NT2/D1 (cell line): ENCODE data around the gene ASRGL1.

ENCODE experiments used
- SUZ12 ChIP-seq: IDR thresholded peaks from 2 replicates; pipeline ENCODE4 v1.6.1; 2011; ENCODE audit not compliant: insufficient read length, insufficient read depth; ENCODE audit errors: extremely low read depth
- YY1 ChIP-seq: IDR thresholded peaks from 2 replicates; pipeline ENCODE4 v1.6.1; 2011; ENCODE audit not compliant: insufficient read length, insufficient read depth

DNA sequence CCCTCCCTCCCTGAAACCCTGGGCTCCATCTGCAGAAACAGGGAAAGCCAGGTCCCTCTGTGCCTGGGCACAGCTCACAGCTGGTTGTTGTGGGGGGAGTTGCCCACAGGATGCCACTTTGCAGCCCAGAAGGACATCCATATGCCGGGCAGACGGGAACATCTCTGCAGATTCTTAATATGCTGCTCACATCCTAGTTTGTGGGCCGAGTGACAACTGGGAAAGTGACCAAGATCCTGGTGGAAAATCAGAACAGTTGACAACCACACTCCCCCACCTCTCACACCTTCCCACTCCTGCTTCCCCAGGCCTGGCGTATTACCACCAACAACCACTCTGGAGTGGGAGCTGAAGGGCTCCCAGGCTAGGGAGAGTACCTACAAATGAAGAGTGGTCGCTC, 74.3 kb downstream of the ASRGL1 start:
- no peak for TF ChIP-seq SUZ12
- TF ChIP-seq YY1 = no peak
